ENCODE results near the gene CA5A.
"Not testable (repeated sequence)": the region's sequence is repeated elsewhere in the genome, so short reads cannot be mapped to it uniquely, and the experiment has no call there.

DNA sequence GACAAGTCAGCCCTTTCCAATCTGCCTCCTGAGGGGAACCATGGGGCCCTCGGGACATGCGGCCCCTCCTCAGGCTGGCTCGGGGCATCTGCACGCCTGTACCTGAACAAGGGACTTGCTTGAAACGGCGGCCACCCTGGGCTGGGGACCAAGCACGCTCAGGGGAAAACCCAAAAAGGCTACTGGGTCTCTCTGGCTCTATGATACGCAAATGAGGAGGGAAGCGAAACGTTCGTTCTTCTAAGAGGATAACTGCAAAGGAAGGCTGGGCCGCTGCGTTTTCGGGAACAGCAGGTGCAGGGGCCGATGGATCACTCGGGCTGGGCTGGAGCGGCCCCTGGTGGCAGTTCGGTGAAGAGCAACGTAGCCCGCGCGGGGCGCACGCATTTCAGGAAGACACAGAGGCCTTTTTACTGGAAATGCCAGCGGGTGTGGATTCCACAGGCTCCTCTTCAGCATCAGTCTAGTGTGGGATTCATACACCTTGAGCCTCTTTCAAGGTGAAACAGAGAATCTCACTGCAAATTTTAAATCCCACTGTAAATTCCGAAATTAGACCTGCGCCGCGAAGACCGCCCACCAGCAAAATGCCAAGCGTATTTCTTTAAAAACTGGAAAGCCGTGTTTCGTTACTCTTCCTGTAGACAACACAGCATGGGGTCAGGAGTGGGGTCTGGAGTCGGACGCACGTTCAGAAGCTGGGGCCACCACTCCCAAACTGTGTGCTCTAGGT lies 27.0 kb downstream of the CA5A start:
- peak in 3 of 4 experiments; percentile 85 to 95 (median 91) for TF ChIP-seq CTCF (IDR thresholded peaks at IDR 0.05)
- not testable (repeated sequence) for TF ChIP-seq POLR2A, POLR2AphosphoS5, EP300 (IDR thresholded peaks at IDR 0.05)

Measured in gastroesophageal sphincter (tissue), 3 donors.